GM12801 (cell line): ENCODE measurements around the gene PDE6C.

Experiments
- CTCF ChIP-seq: IDR thresholded peaks from one replicate; pipeline ENCODE4 v1.5.1; 2011; ENCODE audit warnings: control low read depth; ENCODE audit not compliant: insufficient read length; ENCODE audit errors: extremely low read depth

The PDE6C gene

GRCh38 chr10:93601146-93601773 lies 11.1 kb upstream of the PDE6C start, which contains the start of gene RBP4:
TSS of gene RBP4 (minus strand) at chr10:93601235. CDS start at chr10:93601028, 207 bp downstream.
- TF ChIP-seq CTCF = no peak

DNA sequence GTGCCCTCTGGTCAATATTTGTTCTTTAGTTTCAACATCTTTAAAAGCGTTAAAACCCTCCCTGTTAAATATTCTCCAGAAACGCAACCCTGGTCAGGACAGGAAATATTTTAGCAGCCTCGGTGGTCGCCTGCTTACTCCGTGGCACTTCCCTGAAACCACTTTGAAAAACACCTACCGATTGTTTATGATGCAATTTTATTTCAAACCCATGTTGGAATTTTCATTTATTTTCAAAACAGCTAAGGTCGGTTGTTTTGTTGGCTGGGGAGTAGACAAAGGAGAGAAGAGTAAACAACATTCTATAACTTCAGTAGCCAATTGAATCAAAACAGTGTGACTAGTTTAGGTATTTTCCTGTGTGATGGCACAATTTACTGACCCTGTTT lies 10.6 kb upstream of the PDE6C start:
- TF ChIP-seq CTCF = no peak

DNA sequence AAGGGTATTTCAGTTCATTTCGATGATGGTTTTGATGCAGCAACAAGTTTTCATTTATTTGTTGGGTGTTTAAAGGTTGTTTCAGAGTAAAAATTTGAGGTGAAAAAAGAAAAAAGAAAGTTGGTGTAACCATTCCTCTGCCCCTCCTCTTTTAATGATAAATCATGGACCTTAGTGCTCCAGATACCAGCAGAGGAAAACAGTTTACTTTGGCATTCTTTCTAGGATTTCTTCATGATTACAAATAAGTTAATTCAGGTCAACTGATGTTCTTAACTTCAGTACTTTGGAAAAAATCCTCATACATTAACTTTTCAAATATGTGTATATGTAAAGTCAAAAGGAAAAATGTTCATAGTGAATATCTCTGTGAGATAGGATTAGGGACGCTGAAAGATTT lies 9.3 kb upstream of the PDE6C start:
- TF ChIP-seq CTCF = no peak

GRCh38 chr10:93604146-93604545 lies 8.2 kb upstream of the PDE6C start:
- no peak for TF ChIP-seq CTCF

- no peak for TF ChIP-seq CTCF
These were observed 3.9 kb upstream of the PDE6C start for GRCh38 chr10:93608421-93608820.

DNA sequence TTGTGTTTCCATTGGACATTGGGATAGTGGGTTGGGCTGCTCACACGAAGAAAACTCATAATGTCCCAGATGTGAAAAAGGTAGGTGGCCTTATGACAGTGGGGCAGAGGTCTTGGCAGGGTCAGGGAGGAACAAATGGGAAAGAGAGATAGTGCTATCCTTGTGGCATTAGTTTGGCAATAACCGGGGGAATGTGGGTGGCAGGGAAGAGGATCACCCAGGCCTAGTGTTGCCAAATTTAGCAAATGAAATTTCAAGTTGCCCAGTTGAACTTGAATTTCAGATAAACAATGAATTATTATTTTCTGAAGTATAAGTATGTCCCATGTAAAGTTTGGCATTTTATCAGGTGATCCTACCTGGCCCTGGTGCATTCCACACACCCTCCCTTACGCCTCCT lies 789 bp downstream of the PDE6C start:
- no peak for TF ChIP-seq CTCF

- no peak for TF ChIP-seq CTCF
These were observed 1.9 kb downstream of the PDE6C start for GRCh38 chr10:93614101-93614825.
